GM12878 (cell line): ENCODE measurements around the gene PNMA6F. TPM values are rescaled to one million over a fixed set of nuclear protein-coding genes. Genes with fewer than 3 reads are reported as not detected.

Source experiments
- ATAC-seq: fragments of 200-7000 bp; cut with Tn5 transposase; 3 replicates; pipeline ENCODE4 v1.9.1; 2020; ENCODE audit warnings: mild to moderate bottlenecking, moderate library complexity
- BruUV-seq: library from RNA; stranded (reverse); fragments of 400-500 nt; replicated peaks from 2 replicates; lab custom pipeline; 2021; lab: Mats Ljungman, UMichigan
- CTCF ChIA-PET: fragments of 300-600 bp; sonication (Branson Sonifier 250); formaldehyde crosslinking; extraction: SDS; loops from one replicate; lab custom pipeline; 2021; ENCODE audit warnings: inconsistent platforms; lab: Yijun Ruan, JAX
- POLR2A ChIA-PET: fragments of 350-600 bp; formaldehyde crosslinking; extraction: SDS; loops from one replicate; lab custom pipeline; 2021; ENCODE audit warnings: inconsistent platforms; lab: Charles Lee
- RAD21 ChIA-PET: fragments of 300-600 bp; sonication (Branson Sonifier 250); formaldehyde crosslinking; loops from one replicate; lab custom pipeline; 2023; ENCODE audit warnings: antibody characterized with exemption; ENCODE audit not compliant: unreplicated experiment; lab: Charles Lee
- SMC1A ChIA-PET: fragments of 300-600 bp; sonication (Branson Sonifier 250); formaldehyde crosslinking; loops from one replicate; lab custom pipeline; 2023; ENCODE audit not compliant: unreplicated experiment, uncharacterized antibody; lab: Charles Lee
- DNase-seq: peaks from one replicate; pipeline ENCODE4 v3.0.0-alpha.2; 2011; ENCODE audit warnings: low read depth, low spot score
- FAIRE-seq: peaks from 3 replicates; lab custom pipeline; 2011; peaks lifted over from hg19 to GRCh38; lab: Jason Lieb, UNC
- H2AFZ ChIP-seq: 2 replicates; pipeline ENCODE4 v1.6.0; 2011; ENCODE audit warnings: low read depth, low read length, control low read depth; ENCODE audit not compliant: control insufficient read depth
- H3K27ac ChIP-seq: 2 replicates; pipeline ENCODE4 v1.5.1; 2011; ENCODE audit warnings: control low read depth; ENCODE audit not compliant: control insufficient read depth, insufficient read depth
- H3K27me3 ChIP-seq, 2 experiments: replicated peaks in 1 of 2; 2 replicates each; pipeline versions ENCODE4 v1.6.0 to v1.6.1; 2011; ENCODE audit warnings: low read length in 1 of 2; ENCODE audit not compliant: control insufficient read depth in 2 of 2, insufficient read depth in 2 of 2
- H3K36me3 ChIP-seq, 2 experiments: 2 replicates each; pipeline ENCODE4 v1.5.1; 2011; ENCODE audit warnings: low read length in 1 of 2; ENCODE audit not compliant: control insufficient read depth in 2 of 2, insufficient read depth in 2 of 2
- H3K4me1 ChIP-seq: 2 replicates; pipeline ENCODE4 v1.6.1; 2011; ENCODE audit warnings: mild to moderate bottlenecking, low read length, moderate library complexity, mixed read lengths; ENCODE audit not compliant: control insufficient read depth, insufficient read depth
- H3K4me2 ChIP-seq: 2 replicates; pipeline ENCODE4 v1.6.0; 2011; ENCODE audit warnings: control low read depth; ENCODE audit not compliant: control insufficient read depth, insufficient read depth
- H3K4me3 ChIP-seq: fragments of 200-600 bp; sonication (generic); 2 replicates; pipeline ENCODE4 v1.5.1; 2016
- H3K79me2 ChIP-seq: 2 replicates; pipeline ENCODE4 v1.6.0; 2011; ENCODE audit warnings: low read length; ENCODE audit not compliant: control insufficient read depth, insufficient read depth
- H3K9ac ChIP-seq: 2 replicates; pipeline ENCODE4 v1.8.0; 2011; ENCODE audit warnings: low read length, control low read depth, mixed read lengths; ENCODE audit not compliant: control insufficient read depth, insufficient read depth
- H3K9me3 ChIP-seq: replicated peaks from 3 replicates; pipeline ENCODE4 v1.5.1; 2011; ENCODE audit warnings: mild to moderate bottlenecking, low read length; ENCODE audit not compliant: control insufficient read depth, insufficient read depth
- H4K20me1 ChIP-seq: 2 replicates; pipeline ENCODE4 v1.6.0; 2011; ENCODE audit not compliant: control insufficient read depth, insufficient read depth
- ASH2L ChIP-seq: fragments of 300-600, 200-600 bp; sonication (generic); IDR thresholded peaks from 2 replicates; pipeline ENCODE4 v1.6.1; 2017; ENCODE audit warnings: low read depth, mild to moderate bottlenecking, borderline replicate concordance
- CBX5 ChIP-seq: sonication (generic); IDR thresholded peaks from 2 replicates; pipeline ENCODE4 v1.6.1; 2016; ENCODE audit warnings: low read depth, moderate library complexity, mild to moderate bottlenecking, inconsistent platforms
- DPF2 ChIP-seq: fragments of 450-650 bp; IDR thresholded peaks from 2 replicates; pipeline ENCODE4 v1.6.1; 2017; ENCODE audit warnings: mild to moderate bottlenecking
- FOXK2 ChIP-seq: fragments of 450-650 bp; IDR thresholded peaks from 2 replicates; pipeline ENCODE4 v1.6.1; 2017; ENCODE audit warnings: mild to moderate bottlenecking, moderate library complexity
- HCFC1 ChIP-seq: fragments of 150-350 bp; IDR thresholded peaks from 2 replicates; pipeline ENCODE4 v1.6.1; 2014; ENCODE audit warnings: low read length
- HDAC2 ChIP-seq: fragments of 200-600 bp; sonication (generic); IDR thresholded peaks from 2 replicates; pipeline ENCODE4 v1.6.1; 2017
- HDGF ChIP-seq: fragments of 450-650 bp; IDR thresholded peaks from 2 replicates; pipeline ENCODE4 v1.6.1; 2016; ENCODE audit warnings: antibody characterized with exemption
- JUND ChIP-seq: IDR thresholded peaks from 2 replicates; pipeline ENCODE4 v1.6.1; 2012; ENCODE audit warnings: low read depth, mild to moderate bottlenecking, low read length, improper control_type of control experiment, moderate library complexity
- MTA3 ChIP-seq: IDR thresholded peaks from 2 replicates; pipeline ENCODE4 v1.6.1; 2012; ENCODE audit warnings: low read length, inconsistent platforms, borderline replicate concordance
- NBN ChIP-seq: fragments of 450-650 bp; IDR thresholded peaks from 2 replicates; pipeline ENCODE4 v1.6.1; 2016
- NR2C2 ChIP-seq: IDR thresholded peaks from 2 replicates; pipeline ENCODE4 v1.6.1; 2011; ENCODE audit warnings: borderline replicate concordance, low read depth; ENCODE audit not compliant: control insufficient read depth, insufficient read length
- PAX8 ChIP-seq: fragments of 450-650 bp; IDR thresholded peaks from 2 replicates; pipeline ENCODE4 v1.6.1; 2017; ENCODE audit warnings: mild to moderate bottlenecking, moderate library complexity
- SMAD5 ChIP-seq: IDR thresholded peaks from 2 replicates; pipeline ENCODE4 v1.6.1; 2016; ENCODE audit warnings: antibody characterized with exemption, low read depth
- SMC3 ChIP-seq: IDR thresholded peaks from 2 replicates; pipeline ENCODE4 v1.6.1; 2011; ENCODE audit warnings: low read length, improper control_type of control experiment, borderline replicate concordance
- STAT3 ChIP-seq: IDR thresholded peaks from 2 replicates; pipeline ENCODE4 v1.6.1; 2011; ENCODE audit warnings: low read depth, low read length, improper control_type of control experiment
- ZNF274 ChIP-seq: IDR thresholded peaks from one replicate; pipeline ENCODE4 v1.8.0; 2011; ENCODE audit not compliant: insufficient read length, insufficient read depth
- WGBS: methylation state at CpG from one replicate; pipeline ENCODE4 v1.1.6; 2016; ENCODE audit warnings: low lambda C conversion rate; ENCODE audit not compliant: insufficient replicate concordance, insufficient coverage; ENCODE audit errors: missing lambda C conversion rate; 5-methylcytosine and 5-hydroxymethylcytosine counted together
- in situ Hi-C: fragments of 300-500 bp; cut with MboI; formaldehyde crosslinking; loops from 9 replicates; pipeline ENCODE4 v1.14.3; 2018; ENCODE audit warnings: mixed read lengths
- intact Hi-C: fragments of 100-400 bp; cut with micrococcal nuclease; formaldehyde crosslinking; loops from one replicate; pipeline ENCODE4 v1.14.2; 2022; ENCODE audit not compliant: unreplicated experiment
- polyA plus RNA-seq, 11 experiments: library from polyadenylated mRNA; depleted of rRNA in 4 of 11; unstranded in 6 of 11; stranded (reverse) in 5 of 11; fragments of >200 nt; fragmentation: Nextera tagmentation in 4 of 11; fragmentation: Illumina TruSeq in 1 of 11; extraction: Ambion mirVana in 4 of 11; extraction: Trizol in 1 of 11; gene quantifications; 1 replicate in 1 of 11; 2 replicates in 10 of 11; pipeline versions ENCODE4 v1.2.1 to v1.2.3, GENCODE V29; 2011 to 2016; ENCODE audit warnings: inconsistent platforms in 2 of 11, missing spikeins in 2 of 11, low read depth in 1 of 11
- total RNA-seq, 4 experiments: library from RNA; depleted of rRNA in 3 of 4; stranded (reverse); fragments of >200 nt in 3 of 4; fragmentation: Illumina TruSeq in 1 of 4; extraction: Trizol in 1 of 4; gene quantifications; 2 replicates each; pipeline versions ENCODE4 v1.2.1 to v1.2.3, GENCODE V29; 2013 to 2021
- TF ChIP-seq, protein P1 (sequence below): fragments of 450-650 bp; IDR thresholded peaks from 2 replicates; pipeline ENCODE4 v1.6.1; 2016; ENCODE audit warnings: mild to moderate bottlenecking, moderate library complexity, borderline replicate concordance
- TF ChIP-seq, protein P2 (sequence below): fragments of 450-650 bp; IDR thresholded peaks from 2 replicates; pipeline ENCODE4 v1.6.1; 2017; ENCODE audit warnings: mild to moderate bottlenecking, moderate library complexity
- TF ChIP-seq, protein P3 (sequence below): IDR thresholded peaks from 2 replicates; pipeline ENCODE4 v1.6.1; 2011; ENCODE audit warnings: low read depth, mild to moderate bottlenecking, low read length, moderate library complexity, borderline replicate concordance; ENCODE audit errors: extremely low read depth

PNMA6F gene
- total and polyA plus RNA-seq, 10 of the 15 experiments (the other 5 are each of a cell fraction or from before 2014, with no cell fraction given) = not detected

DNA sequence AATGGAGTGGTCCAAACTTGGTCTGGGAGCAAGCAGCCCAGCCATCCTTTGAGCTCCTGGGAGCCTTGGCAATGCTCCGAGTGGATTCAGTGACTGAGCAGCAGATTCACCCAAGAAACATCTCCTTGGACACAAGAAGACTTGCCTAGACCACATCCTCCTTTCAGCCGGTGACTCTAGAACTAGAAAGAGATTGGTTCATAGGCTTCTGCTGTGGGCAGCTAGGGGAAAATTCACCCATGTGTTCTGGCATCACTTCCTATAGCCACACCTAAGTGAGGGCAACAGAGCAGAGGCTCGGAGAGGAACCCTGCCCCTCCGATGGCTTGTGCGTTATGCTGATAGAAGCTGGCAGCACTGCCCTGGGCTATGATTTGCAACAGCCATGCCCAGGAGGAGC is 28.4 kb upstream of the PNMA6F start (continued):
- TF ChIP-seq, protein P1, sequence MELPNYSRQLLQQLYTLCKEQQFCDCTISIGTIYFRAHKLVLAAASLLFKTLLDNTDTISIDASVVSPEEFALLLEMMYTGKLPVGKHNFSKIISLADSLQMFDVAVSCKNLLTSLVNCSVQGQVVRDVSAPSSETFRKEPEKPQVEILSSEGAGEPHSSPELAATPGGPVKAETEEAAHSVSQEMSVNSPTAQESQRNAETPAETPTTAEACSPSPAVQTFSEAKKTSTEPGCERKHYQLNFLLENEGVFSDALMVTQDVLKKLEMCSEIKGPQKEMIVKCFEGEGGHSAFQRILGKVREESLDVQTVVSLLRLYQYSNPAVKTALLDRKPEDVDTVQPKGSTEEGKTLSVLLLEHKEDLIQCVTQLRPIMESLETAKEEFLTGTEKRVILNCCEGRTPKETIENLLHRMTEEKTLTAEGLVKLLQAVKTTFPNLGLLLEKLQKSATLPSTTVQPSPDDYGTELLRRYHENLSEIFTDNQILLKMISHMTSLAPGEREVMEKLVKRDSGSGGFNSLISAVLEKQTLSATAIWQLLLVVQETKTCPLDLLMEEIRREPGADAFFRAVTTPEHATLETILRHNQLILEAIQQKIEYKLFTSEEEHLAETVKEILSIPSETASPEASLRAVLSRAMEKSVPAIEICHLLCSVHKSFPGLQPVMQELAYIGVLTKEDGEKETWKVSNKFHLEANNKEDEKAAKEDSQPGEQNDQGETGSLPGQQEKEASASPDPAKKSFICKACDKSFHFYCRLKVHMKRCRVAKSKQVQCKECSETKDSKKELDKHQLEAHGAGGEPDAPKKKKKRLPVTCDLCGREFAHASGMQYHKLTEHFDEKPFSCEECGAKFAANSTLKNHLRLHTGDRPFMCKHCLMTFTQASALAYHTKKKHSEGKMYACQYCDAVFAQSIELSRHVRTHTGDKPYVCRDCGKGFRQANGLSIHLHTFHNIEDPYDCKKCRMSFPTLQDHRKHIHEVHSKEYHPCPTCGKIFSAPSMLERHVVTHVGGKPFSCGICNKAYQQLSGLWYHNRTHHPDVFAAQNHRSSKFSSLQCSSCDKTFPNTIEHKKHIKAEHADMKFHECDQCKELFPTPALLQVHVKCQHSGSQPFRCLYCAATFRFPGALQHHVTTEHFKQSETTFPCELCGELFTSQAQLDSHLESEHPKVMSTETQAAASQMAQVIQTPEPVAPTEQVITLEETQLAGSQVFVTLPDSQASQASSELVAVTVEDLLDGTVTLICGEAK = no peak
- TF ChIP-seq DPF2 (no peak), HDGF (no peak), SMAD5 (no peak), STAT3 (no peak), HDAC2 (no peak), ZNF274 (no peak), CBX5 (no peak), JUND (no peak), FOXK2 (no peak), PAX8 (no peak), SMC3 (no peak)

DNA sequence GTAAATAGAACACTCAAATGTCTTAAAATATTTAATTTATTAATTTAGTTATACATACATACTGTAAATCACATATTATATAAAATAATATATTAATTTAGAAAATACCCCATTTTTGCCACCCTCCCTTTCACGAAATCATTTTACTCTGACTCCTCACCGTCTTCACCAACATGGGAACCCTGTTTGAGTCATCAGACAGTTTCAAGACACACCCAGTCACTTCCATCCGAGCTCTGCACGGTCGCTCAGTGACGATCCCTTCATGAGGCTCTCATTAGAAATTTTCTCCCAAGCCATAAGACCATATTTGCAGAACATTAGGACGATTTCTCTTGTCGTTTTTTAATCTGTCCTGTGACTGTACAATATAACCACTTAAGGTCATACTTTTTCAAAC is 26.9 kb upstream of the PNMA6F start:
- ChIA-PET POLR2A (no interaction called here), CTCF (no interaction called here)
- H2AFZ ChIP-seq = no peak overlapping the region

More for the DNA sequence above, 26.9 kb upstream of the PNMA6F start:
- Histone ChIP-seq H3K36me3 (peaks cover 5 to 10% of the 10 kb centered on the region in 2 experiments; a peak in 3 of 4 replicates), H3K4me3 (no peak overlapping the region), H4K20me1 (no peaks in the 10 kb centered on the region), H3K9me3 (no peaks in the 10 kb centered on the region; the same call in 2 of the 3 replicates), H3K79me2 (no peaks in the 10 kb centered on the region), H3K27me3 (no peaks in the 10 kb centered on the region), H3K27ac (no peak overlapping the region), H3K4me1 (no peaks in the 10 kb centered on the region), H3K4me2 (no peak overlapping the region), H3K9ac (no peak overlapping the region)
- ATAC-seq (no peak), FAIRE-seq (no peak), DNase-seq (no peak)
- in situ Hi-C loops = no loop called here
- TF ChIP-seq, protein P2, sequence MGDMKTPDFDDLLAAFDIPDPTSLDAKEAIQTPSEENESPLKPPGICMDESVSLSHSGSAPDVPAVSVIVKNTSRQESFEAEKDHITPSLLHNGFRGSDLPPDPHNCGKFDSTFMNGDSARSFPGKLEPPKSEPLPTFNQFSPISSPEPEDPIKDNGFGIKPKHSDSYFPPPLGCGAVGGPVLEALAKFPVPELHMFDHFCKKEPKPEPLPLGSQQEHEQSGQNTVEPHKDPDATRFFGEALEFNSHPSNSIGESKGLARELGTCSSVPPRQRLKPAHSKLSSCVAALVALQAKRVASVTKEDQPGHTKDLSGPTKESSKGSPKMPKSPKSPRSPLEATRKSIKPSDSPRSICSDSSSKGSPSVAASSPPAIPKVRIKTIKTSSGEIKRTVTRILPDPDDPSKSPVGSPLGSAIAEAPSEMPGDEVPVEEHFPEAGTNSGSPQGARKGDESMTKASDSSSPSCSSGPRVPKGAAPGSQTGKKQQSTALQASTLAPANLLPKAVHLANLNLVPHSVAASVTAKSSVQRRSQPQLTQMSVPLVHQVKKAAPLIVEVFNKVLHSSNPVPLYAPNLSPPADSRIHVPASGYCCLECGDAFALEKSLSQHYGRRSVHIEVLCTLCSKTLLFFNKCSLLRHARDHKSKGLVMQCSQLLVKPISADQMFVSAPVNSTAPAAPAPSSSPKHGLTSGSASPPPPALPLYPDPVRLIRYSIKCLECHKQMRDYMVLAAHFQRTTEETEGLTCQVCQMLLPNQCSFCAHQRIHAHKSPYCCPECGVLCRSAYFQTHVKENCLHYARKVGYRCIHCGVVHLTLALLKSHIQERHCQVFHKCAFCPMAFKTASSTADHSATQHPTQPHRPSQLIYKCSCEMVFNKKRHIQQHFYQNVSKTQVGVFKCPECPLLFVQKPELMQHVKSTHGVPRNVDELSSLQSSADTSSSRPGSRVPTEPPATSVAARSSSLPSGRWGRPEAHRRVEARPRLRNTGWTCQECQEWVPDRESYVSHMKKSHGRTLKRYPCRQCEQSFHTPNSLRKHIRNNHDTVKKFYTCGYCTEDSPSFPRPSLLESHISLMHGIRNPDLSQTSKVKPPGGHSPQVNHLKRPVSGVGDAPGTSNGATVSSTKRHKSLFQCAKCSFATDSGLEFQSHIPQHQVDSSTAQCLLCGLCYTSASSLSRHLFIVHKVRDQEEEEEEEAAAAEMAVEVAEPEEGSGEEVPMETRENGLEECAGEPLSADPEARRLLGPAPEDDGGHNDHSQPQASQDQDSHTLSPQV = no peak
- no peak for TF ChIP-seq ASH2L
- no peak for TF ChIP-seq HCFC1
- no peak for TF ChIP-seq NR2C2
- TF ChIP-seq MTA3 = no peak
- no peak for TF ChIP-seq NBN
- TF ChIP-seq, protein P3, sequence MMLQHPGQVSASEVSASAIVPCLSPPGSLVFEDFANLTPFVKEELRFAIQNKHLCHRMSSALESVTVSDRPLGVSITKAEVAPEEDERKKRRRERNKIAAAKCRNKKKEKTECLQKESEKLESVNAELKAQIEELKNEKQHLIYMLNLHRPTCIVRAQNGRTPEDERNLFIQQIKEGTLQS = no peak
- no peak for TF ChIP-seq DPF2
- intact Hi-C loops = no loop called here
- RAD21 ChIA-PET = no interaction called here
- SMC1A ChIA-PET = no interaction called here
- BruUV-seq = no TSS peak
- WGBS = 41% methylated on average over 8 of the region's 8 CpGs
